DOHH2 (cell line): ENCODE results near the gene RABGAP1L.

Experiments used
- EZH2phosphoT487 ChIP-seq: fragments of 200-600 bp; sonication (generic); IDR thresholded peaks from 2 replicates; pipeline ENCODE4 v1.6.1; 2017; ENCODE audit warnings: borderline replicate concordance, mild to moderate bottlenecking, antibody characterized with exemption, low read length, moderate library complexity, mixed read lengths
- TF ChIP-seq, protein P1 (sequence below): fragments of 200-600 bp; sonication (generic); IDR thresholded peaks from one replicate; pipeline ENCODE4 v1.5.1; 2014; ENCODE audit warnings: antibody characterized with exemption, mild to moderate bottlenecking, low read depth, low read length; ENCODE audit not compliant: poor library complexity, severe bottlenecking

DNA sequence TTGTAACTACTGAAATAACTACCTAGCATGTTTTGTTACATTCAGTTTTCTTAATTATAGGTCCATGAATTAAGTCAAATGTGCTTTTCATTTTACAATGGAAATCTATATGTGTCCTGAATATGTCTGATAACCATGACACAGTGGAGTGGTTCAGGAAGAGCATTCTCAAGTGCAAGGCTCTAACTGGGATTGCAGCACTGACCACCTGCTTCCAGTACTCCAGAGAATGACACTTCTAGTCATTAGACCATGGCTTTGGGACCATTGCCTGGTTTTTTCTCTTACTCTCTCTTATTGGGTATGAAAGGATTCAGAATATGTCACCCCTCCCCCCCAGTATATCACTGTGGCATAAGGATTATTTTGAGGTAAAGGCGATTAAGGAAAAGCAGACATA lies 635.5 kb downstream of the RABGAP1L start:
- TF ChIP-seq, protein P1, sequence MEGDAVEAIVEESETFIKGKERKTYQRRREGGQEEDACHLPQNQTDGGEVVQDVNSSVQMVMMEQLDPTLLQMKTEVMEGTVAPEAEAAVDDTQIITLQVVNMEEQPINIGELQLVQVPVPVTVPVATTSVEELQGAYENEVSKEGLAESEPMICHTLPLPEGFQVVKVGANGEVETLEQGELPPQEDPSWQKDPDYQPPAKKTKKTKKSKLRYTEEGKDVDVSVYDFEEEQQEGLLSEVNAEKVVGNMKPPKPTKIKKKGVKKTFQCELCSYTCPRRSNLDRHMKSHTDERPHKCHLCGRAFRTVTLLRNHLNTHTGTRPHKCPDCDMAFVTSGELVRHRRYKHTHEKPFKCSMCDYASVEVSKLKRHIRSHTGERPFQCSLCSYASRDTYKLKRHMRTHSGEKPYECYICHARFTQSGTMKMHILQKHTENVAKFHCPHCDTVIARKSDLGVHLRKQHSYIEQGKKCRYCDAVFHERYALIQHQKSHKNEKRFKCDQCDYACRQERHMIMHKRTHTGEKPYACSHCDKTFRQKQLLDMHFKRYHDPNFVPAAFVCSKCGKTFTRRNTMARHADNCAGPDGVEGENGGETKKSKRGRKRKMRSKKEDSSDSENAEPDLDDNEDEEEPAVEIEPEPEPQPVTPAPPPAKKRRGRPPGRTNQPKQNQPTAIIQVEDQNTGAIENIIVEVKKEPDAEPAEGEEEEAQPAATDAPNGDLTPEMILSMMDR: no peak
- no peak for TF ChIP-seq EZH2phosphoT487
